Mucosa of descending colon (tissue), 3 donors: ENCODE measurements around the gene DENND1B. TPM values are rescaled to one million over a fixed set of nuclear protein-coding genes. Genes with fewer than 3 reads are reported as not detected.
A peak's percentile ranks its signal among the peaks of the same experiment; 100 is the strongest.

Experiments
- ATAC-seq: fragments of 200-7000 bp; cut with Tn5 transposase; one replicate; pipeline ENCODE4 v1.9.1; 2020; ENCODE audit warnings: mild to moderate bottlenecking, moderate library complexity
- DNase-seq, 3 donors: peaks; one replicate each; pipeline ENCODE4 v3.0.0-alpha.2; 2020
- H3K36me3 ChIP-seq: fragments of 200-600 bp; one replicate; pipeline ENCODE4 v1.8.0; 2021; ENCODE audit warnings: low read depth, mild to moderate bottlenecking
- H3K4me1 ChIP-seq: fragments of 200-600 bp; one replicate; pipeline ENCODE4 v1.8.0; 2021; ENCODE audit warnings: low read depth, mild to moderate bottlenecking
- H3K4me3 ChIP-seq: fragments of 200-600 bp; one replicate; pipeline ENCODE4 v1.8.0; 2021; ENCODE audit warnings: mild to moderate bottlenecking
- H3K9me3 ChIP-seq: fragments of 200-600 bp; one replicate; pipeline ENCODE4 v1.8.0; 2021; ENCODE audit warnings: mild to moderate bottlenecking
- CTCF ChIP-seq: fragments of 200-600 bp; IDR thresholded peaks from one replicate; pipeline ENCODE4 v1.8.0; 2022; ENCODE audit warnings: antibody characterized with exemption, mild to moderate bottlenecking
- intact Hi-C, 2 donors: fragments of 100-400 bp; cut with DNase I in 1 of 2; cut with micrococcal nuclease in 1 of 2; formaldehyde crosslinking; loops; one replicate each; pipeline versions ENCODE4 v1.11.0 to v1.11.1; 2022; cut with DNase I, micrococcal nuclease
- total RNA-seq, 3 donors: library from RNA; stranded (reverse); fragmentation: NEBNext Ultra II Directional in 2 of 3; extraction: Animal tissue kit (Norgen Biotek cat#: 25700) in 2 of 3; gene quantifications; one replicate each; pipeline versions ENCODE4 v1.2.1 to v1.2.4, GENCODE V29; 2021 to 2023
- donor health status: DM: no; HTN: no; CAD: no; lungs with moderate emphysema.
- donor health status: DM: no; HTN: no; CAD: no.
- donor health status: DM: no; HTN: yes; CAD: no.

Gene DENND1B
- total RNA-seq, 3 donors from 2014 or later, result 29.3 to 54.9 (median 32.2) TPM

GRCh38 chr1:197774466-197775281 is 606 bp downstream of the DENND1B start:
- DNase-seq (peak in 2 of 3 donors; percentile 68 to 81), ATAC-seq (peak; percentile 68)
- intact Hi-C loops, result no loop called here
- Histone ChIP-seq H3K4me3 (peak overlapping the region; percentile 83), H3K9me3 (no peaks in the 10 kb centered on the region), H3K36me3 (no peaks in the 10 kb centered on the region), H3K4me1 (peaks cover 35% of the 10 kb centered on the region)
- no peak for TF ChIP-seq CTCF

GRCh38 chr1:197773856-197774255 is 1.4 kb downstream of the DENND1B start:
- no peak for TF ChIP-seq CTCF

GRCh38 chr1:197771904-197772556 is 3.2 kb downstream of the DENND1B start:
- DNase-seq (no peak), ATAC-seq (no peak)
- Histone ChIP-seq H3K4me3 (no peak overlapping the region), H3K9me3 (no peaks in the 10 kb centered on the region), H3K4me1 (peaks cover 30% of the 10 kb centered on the region), H3K36me3 (no peaks in the 10 kb centered on the region)
- no peak for TF ChIP-seq CTCF
- intact Hi-C loops, result no loop called here

More at GRCh38 chr1:197773856-197774255, 1.4 kb downstream of the DENND1B start:
- H3K36me3 ChIP-seq, result no peaks in the 10 kb centered on the region
- no peak for ATAC-seq
- no peaks in the 10 kb centered on the region for H3K9me3 ChIP-seq
- H3K4me1 ChIP-seq, result peaks cover 35% of the 10 kb centered on the region
- no peak overlapping the region for H3K4me3 ChIP-seq
- DNase-seq, result no peak
- intact Hi-C loops, result no loop called here

GRCh38 chr1:197771386-197771785 is 3.9 kb downstream of the DENND1B start:
- Histone ChIP-seq H3K4me1 (peaks cover 24% of the 10 kb centered on the region), H3K9me3 (no peaks in the 10 kb centered on the region), H3K36me3 (no peaks in the 10 kb centered on the region), H3K4me3 (no peak overlapping the region)
- intact Hi-C loops, result no loop called here
- ATAC-seq, result no peak
- no peak for DNase-seq
- TF ChIP-seq CTCF, result no peak

GRCh38 chr1:197770243-197770642 is 5.0 kb downstream of the DENND1B start:
- H3K36me3 ChIP-seq, result no peaks in the 10 kb centered on the region
- H3K4me3 ChIP-seq, result no peak overlapping the region
- peaks cover 16% of the 10 kb centered on the region for H3K4me1 ChIP-seq
- TF ChIP-seq CTCF, result no peak
- no peaks in the 10 kb centered on the region for H3K9me3 ChIP-seq
- ATAC-seq (no peak), DNase-seq (no peak)
- intact Hi-C loops, result no loop called here
